ENCODE data around the gene GPR89B. TPM values are rescaled to one million over a fixed set of nuclear protein-coding genes. Genes with fewer than 3 reads are reported as not detected.
"Not testable (repeated sequence)": the region's sequence is repeated elsewhere in the genome, so short reads cannot be mapped to it uniquely, and the experiment has no call there.

Gene GPR89B
- total and polyA plus RNA-seq, 12 donors = 4.9 to 10.7 (median 6.6) TPM

- H3K9me3 ChIP-seq; H3K27me3 ChIP-seq; H3K4me1 ChIP-seq; H3K36me3 ChIP-seq; intact Hi-C loops (cut with DNase I): not testable (repeated sequence)
- ATAC-seq = peak; percentile 88 to 96 (median 94)
- 0% methylated on average over 16 to 20 of the region's 38 CpGs for WGBS, 2 donors
- Histone ChIP-seq H3K27ac (peak overlapping the region in 7 of 10 donors; percentile 33 to 81 (median 69)), H3K4me3 (peak overlapping the region in 9 of 10 donors; percentile 30 to 62 (median 52))
- peak in 1 of 2 donors; percentile 61 for DNase-seq
Observed at GRCh38 chr1:148038462-148039333, 110.5 kb downstream of the GPR89B start.

Other genes with a start within 250 kb of the GPR89B start
- gene GJA5, start 167.8 kb upstream of the GPR89B start, total RNA-seq = 10 to 100 TPM in 8 of 10 donors, 1 to 10 TPM in 2; 7.6 to 20.0 (median 12.8) TPM
- gene GJA5, start 167.8 kb upstream of the GPR89B start, polyA plus RNA-seq = 10 to 100 TPM in 1 of 2 donors, 1 to 10 TPM in 1; 4.8 to 10.0 TPM
- gene GJA8, start 25.6 kb upstream of the GPR89B start, total RNA-seq = not detected
- gene GJA8, start 25.6 kb upstream of the GPR89B start, polyA plus RNA-seq = not detected
- 1 to 10 TPM; 2.6 to 4.6 (median 3.0) TPM for gene NBPF11, start 223.9 kb downstream of the GPR89B start, total RNA-seq
- gene NBPF11, start 223.9 kb downstream of the GPR89B start, polyA plus RNA-seq = 1 to 10 TPM; 2.0 to 7.2 TPM

Data from heart right ventricle (tissue), 16 donors.